Endothelial cell (in vitro differentiated cells): ENCODE data around the gene TTC7B. TPM values are rescaled to one million over a fixed set of nuclear protein-coding genes. Genes with fewer than 3 reads are reported as not detected.

Experiments
- DNase-seq: peaks from one replicate; pipeline ENCODE4 v3.0.0; 2021; ENCODE audit warnings: low spot score
- H3K27ac Mint-ChIP-seq: one replicate; pipeline ENCODE4 v1.8.0; 2021; ENCODE audit warnings: mixed read lengths, inconsistent platforms; ENCODE audit not compliant: unreplicated experiment
- H3K27me3 Mint-ChIP-seq: one replicate; pipeline ENCODE4 v1.8.0; 2021; ENCODE audit warnings: mild to moderate bottlenecking, moderate library complexity, mixed read lengths, inconsistent platforms; ENCODE audit not compliant: unreplicated experiment
- H3K36me3 Mint-ChIP-seq: one replicate; pipeline ENCODE4 v1.8.0; 2021; ENCODE audit warnings: mild to moderate bottlenecking, low read depth, mixed read lengths, inconsistent platforms; ENCODE audit not compliant: unreplicated experiment
- H3K4me1 Mint-ChIP-seq: one replicate; pipeline ENCODE4 v1.8.0; 2021; ENCODE audit warnings: mild to moderate bottlenecking, mixed read lengths, inconsistent platforms; ENCODE audit not compliant: unreplicated experiment
- H3K4me3 Mint-ChIP-seq: one replicate; pipeline ENCODE4 v1.8.0; 2021; ENCODE audit warnings: mild to moderate bottlenecking, mixed read lengths, inconsistent platforms; ENCODE audit not compliant: unreplicated experiment
- H3K9me3 Mint-ChIP-seq: one replicate; pipeline ENCODE4 v1.8.0; 2021; ENCODE audit warnings: mixed read lengths, inconsistent platforms; ENCODE audit not compliant: unreplicated experiment
- CTCF ChIP-seq: fragments of 200-600 bp; sonication (generic); IDR thresholded peaks from one replicate; pipeline ENCODE4 v1.5.0; 2021; ENCODE audit warnings: antibody characterized with exemption; ENCODE audit not compliant: unreplicated experiment
- total RNA-seq: library from RNA; stranded (reverse); fragmentation: NEBNext Ultra II Directional; extraction: Animal tissue kit (Norgen Biotek cat#: 25700); gene quantifications from one replicate; pipeline ENCODE4 v1.2.1, GENCODE V29; 2021; ENCODE audit not compliant: unreplicated experiment

TTC7B gene
- total RNA-seq, 1 donor from 2014 or later, result 93.5 TPM

DNA sequence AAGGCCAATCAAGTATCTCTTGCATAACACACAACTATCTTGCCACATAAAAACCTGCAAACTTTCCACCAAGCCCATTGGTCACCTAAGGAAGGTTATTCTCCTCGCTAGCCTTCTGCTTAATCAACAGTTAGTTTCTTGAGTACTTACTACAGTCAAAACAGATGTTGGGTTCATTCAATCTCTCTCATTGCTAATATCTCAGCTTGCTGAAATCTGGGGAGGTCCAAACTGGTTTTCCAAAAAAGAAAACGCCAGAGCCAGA is 74.6 kb downstream of the TTC7B start:
- no peak for TF ChIP-seq CTCF
- H3K9me3 Mint-ChIP-seq, result no peaks in the 10 kb centered on the region
- H3K27ac Mint-ChIP-seq, result no peak overlapping the region
- no peak overlapping the region for H3K4me3 Mint-ChIP-seq
- DNase-seq, result no peak
- H3K4me1 Mint-ChIP-seq, result peaks cover 7% of the 10 kb centered on the region
- peaks cover 1% of the 10 kb centered on the region for H3K27me3 Mint-ChIP-seq
- peaks cover 12% of the 10 kb centered on the region for H3K36me3 Mint-ChIP-seq

GRCh38 chr14:90740946-90741681 is 75.1 kb downstream of the TTC7B start:
- Mint-ChIP-seq H3K27me3 (peaks cover 1% of the 10 kb centered on the region), H3K4me1 (peaks cover 7% of the 10 kb centered on the region), H3K4me3 (no peak overlapping the region)

GRCh38 chr14:90740081-90740480 is 76.1 kb downstream of the TTC7B start:
- Mint-ChIP-seq H3K27me3 (peaks cover 1% of the 10 kb centered on the region), H3K36me3 (peaks cover 9% of the 10 kb centered on the region), H3K27ac (no peak overlapping the region), H3K9me3 (no peaks in the 10 kb centered on the region), H3K4me1 (peaks cover 7% of the 10 kb centered on the region), H3K4me3 (no peak overlapping the region)
- DNase-seq, result no peak
- TF ChIP-seq CTCF, result no peak

More at GRCh38 chr14:90740946-90741681, 75.1 kb downstream of the TTC7B start:
- peaks cover 12% of the 10 kb centered on the region for H3K36me3 Mint-ChIP-seq
- H3K27ac Mint-ChIP-seq, result no peak overlapping the region
- no peak for DNase-seq
- no peak for TF ChIP-seq CTCF
- H3K9me3 Mint-ChIP-seq, result no peaks in the 10 kb centered on the region

- Mint-ChIP-seq H3K4me3 (no peak overlapping the region), H3K36me3 (peaks cover 9% of the 10 kb centered on the region), H3K9me3 (no peaks in the 10 kb centered on the region), H3K4me1 (peaks cover 7% of the 10 kb centered on the region), H3K27ac (no peak overlapping the region), H3K27me3 (peaks cover 1% of the 10 kb centered on the region)
- no peak for TF ChIP-seq CTCF
- no peak for DNase-seq
Measured at GRCh38 chr14:90739318-90740068, 76.7 kb downstream of the TTC7B start.
